ENCODE data around the gene BCAS1.

BCAS1 gene

DNA sequence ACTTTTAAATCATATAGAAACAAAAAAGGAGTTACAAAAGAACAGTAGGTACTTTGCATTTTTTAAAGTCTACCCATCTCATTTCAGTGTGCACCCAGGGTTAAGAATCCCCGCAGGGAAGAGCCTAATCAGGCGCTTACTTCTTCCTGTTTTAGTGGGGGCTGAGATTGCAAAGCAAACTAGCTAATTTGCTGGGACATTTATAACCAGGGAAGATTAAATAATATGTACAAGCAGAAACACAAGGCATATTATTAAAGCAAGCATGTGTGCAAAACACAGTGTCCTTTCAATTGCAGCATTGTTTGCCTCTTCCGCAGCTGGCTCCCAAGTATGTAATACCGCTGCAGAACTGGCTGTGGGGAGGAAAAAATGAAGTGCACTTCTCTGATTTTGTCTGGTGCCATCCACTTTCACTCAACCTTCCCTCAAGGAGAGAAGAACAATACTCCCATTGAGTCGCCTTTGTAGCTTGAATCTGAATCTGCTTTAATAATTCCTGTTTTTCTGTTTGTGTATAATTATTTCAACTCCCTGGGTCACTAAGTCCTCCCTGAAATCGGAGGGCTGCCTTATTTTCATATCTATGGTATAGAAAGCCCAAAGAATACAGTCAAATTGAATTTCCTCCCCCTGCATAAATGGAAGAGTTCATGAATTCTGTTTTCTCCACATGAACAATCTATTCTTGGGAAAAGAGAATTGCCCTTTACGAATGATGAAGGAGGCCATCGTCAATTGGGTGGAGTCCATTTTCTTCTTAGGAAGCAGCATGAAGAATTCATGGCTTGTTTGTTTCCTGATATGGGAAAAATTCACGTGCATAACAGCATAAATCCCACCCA, 23.3 kb upstream of the BCAS1 start:
- no peak overlapping the region for H3K9ac ChIP-seq (ENCODE audit: low read depth, low read length)
- H3K4me1 ChIP-seq (ENCODE audit: insufficient read depth, low read length), result 0 out of 2 replicates have a peak, but pooled peaks cover 3% of the 10 kb centered on the region
- no peaks in the 10 kb centered on the region for H3K9me3 ChIP-seq (ENCODE audit: control insufficient read depth, insufficient read depth, low read length)
- H3K36me3 ChIP-seq (ENCODE audit: insufficient read depth, low read length), result no peaks in the 10 kb centered on the region

DNA sequence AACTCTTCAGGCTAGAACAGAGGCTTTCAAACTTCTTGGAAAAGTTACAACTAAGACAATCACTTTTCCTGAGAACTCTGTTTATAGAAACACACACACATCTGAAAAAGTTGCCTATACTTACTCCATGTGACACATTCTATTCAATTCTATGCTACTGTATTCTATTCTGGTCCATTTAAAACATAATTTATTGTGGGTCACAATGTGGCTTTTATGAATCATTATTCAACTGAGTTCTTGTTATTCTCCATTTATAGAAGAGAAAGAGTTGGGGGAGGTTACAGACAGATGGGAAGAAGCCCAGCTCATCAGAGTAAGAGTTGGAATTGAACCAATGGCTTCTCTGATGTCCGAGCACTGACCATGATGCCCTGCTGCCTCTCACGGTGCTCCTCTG, 21.6 kb upstream of the BCAS1 start:
- Histone ChIP-seq H3K9me3 (ENCODE audit: control insufficient read depth, insufficient read depth, low read length) (no peaks in the 10 kb centered on the region), H3K4me1 (ENCODE audit: insufficient read depth, low read length) (0 out of 2 replicates have a peak, but pooled peaks cover 1% of the 10 kb centered on the region), H3K9ac (ENCODE audit: low read depth, low read length) (no peak overlapping the region), H3K36me3 (ENCODE audit: insufficient read depth, low read length) (no peaks in the 10 kb centered on the region)

DNA sequence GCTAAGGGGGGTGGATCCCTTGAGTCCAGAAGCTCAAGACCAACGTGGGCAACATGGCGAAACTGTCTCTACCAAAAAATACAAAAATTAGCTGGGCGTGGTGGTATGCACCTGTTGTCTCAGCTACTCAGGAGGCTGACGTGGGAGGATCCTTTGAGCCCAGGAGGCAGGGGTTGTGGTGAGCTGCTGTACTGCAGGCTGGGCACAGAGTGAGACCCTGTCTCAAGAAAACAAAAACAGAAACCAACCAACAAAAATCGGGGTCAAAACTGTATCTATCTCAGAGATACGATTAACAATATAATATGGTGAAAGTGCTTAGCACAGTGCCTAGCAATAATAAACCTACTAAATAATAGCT, 20.7 kb upstream of the BCAS1 start:
- Histone ChIP-seq H3K4me1 (ENCODE audit: insufficient read depth, low read length) (no peaks in the 10 kb centered on the region), H3K36me3 (ENCODE audit: insufficient read depth, low read length) (no peaks in the 10 kb centered on the region), H3K9ac (ENCODE audit: low read depth, low read length) (no peak overlapping the region), H3K9me3 (ENCODE audit: control insufficient read depth, insufficient read depth, low read length) (no peaks in the 10 kb centered on the region)

DNA sequence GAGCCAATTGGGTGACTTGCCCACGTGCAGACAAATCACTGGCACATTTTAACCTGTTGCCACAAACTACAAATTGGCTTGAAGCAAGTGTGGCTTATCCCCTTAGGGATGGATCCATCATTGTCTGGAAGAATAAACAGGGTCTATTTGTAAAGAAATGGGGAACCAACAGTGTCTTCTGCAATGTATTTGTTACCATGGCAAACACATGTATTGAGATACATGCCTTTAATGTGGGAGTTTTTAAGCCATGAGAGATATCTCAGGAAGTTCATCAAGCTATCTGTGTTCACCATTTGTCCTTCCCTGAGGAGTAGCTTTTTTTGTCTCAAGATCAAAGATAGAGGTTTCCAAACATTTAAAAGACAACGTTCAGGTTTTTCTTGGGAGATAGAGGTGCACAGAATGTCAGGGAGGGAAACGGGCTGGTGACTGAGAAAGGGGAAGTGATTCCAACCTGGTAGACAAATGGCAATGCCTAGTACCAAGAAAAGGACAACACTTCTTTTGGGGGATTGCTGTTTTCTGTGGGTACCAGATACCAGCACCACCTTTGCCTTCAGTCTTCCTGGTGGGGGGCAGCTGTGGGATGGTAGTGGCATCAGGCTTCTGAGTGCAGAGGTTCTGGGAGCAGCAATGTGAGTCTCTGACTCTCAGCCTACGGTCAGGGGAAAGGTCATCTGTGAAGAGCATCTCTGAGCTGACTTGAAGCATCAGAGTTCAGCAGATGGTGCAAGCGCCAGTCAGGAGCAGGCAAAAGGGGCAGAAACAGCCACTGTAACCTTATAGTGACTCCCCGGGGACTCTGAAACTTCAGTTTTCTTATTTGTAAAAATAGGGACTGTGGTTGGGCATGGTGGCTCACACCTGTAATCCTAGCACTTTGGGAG, 20.1 kb upstream of the BCAS1 start:
- no peaks in the 10 kb centered on the region for H3K9me3 ChIP-seq (ENCODE audit: control insufficient read depth, insufficient read depth, low read length)
- H3K36me3 ChIP-seq (ENCODE audit: insufficient read depth, low read length), result no peaks in the 10 kb centered on the region
- no peak overlapping the region for H3K9ac ChIP-seq (ENCODE audit: low read depth, low read length)
- H3K4me1 ChIP-seq (ENCODE audit: insufficient read depth, low read length), result no peaks in the 10 kb centered on the region

DNA sequence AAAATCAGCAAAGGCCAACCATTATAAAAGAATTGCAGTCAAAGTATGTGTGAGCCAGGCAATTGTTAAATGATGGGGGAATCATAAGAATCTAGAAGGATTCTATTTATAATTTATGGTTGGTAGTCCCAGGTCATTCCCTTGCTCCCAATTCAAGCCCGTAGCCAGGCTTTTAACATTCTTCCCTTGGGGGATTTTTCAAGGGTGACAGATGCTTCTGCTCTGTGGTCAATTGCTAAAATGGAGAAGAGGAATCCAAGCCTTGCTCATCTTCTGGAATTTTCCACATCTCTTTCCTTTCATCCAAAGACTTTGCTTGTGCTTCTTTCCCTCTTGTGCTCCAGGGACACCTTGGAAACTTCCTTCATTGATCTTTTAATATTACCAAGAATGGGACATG, 18.0 kb upstream of the BCAS1 start:
- H3K9me3 ChIP-seq (ENCODE audit: control insufficient read depth, insufficient read depth, low read length), result no peaks in the 10 kb centered on the region
- no peak overlapping the region for H3K9ac ChIP-seq (ENCODE audit: low read depth, low read length)
- no peaks in the 10 kb centered on the region for H3K36me3 ChIP-seq (ENCODE audit: insufficient read depth, low read length)
- no peaks in the 10 kb centered on the region for H3K4me1 ChIP-seq (ENCODE audit: insufficient read depth, low read length)

DNA sequence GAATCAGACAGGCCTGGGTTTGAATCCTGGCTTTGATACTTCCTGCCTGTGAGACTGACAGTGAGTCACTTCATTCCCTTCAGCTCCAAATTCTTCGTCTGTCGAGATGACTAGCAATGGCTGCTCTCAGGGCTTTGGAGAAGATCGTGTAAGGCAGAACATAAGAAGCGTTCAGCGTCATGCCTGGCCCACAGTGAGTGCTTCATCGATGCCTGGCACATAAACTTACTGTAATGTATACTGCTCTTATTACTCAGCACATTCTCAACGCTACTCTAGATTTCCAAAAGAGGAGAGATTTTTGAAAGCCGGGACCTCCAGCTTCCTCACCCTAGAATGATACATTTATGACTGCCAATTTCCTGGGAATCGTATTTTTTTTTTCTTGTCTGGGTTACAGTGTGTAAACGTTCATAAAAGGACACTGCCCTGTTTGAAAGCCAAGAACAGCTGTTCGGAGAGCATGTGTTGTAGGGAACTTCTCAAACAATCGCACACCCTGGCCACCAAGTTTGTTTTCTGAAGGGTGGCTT, 16.2 kb upstream of the BCAS1 start:
- H3K4me1 ChIP-seq (ENCODE audit: insufficient read depth, low read length), result no peaks in the 10 kb centered on the region
- no peaks in the 10 kb centered on the region for H3K36me3 ChIP-seq (ENCODE audit: insufficient read depth, low read length)
- H3K9me3 ChIP-seq (ENCODE audit: control insufficient read depth, insufficient read depth, low read length), result no peaks in the 10 kb centered on the region
- H3K9ac ChIP-seq (ENCODE audit: low read depth, low read length), result no peak overlapping the region

DNA sequence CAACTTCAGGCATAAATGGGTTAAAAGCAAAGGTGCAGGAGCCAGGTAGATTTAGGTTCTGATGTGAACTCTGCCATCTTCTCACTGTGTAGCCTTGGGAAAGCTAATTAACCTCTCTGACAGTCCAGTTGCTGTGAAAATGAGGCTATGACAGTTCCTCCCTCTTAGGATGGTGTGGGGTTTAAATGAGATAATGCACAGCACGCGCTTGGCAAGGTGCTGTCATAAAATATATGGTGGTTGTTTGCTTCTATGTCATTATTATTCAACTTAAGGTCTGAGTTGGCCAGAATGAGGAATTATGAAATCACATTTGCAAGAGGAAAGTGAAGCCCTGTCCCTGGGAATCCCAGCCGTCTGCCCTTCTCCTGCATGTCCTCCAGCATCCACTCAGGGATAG, 15.5 kb upstream of the BCAS1 start:
- Histone ChIP-seq H3K9me3 (ENCODE audit: control insufficient read depth, insufficient read depth, low read length) (no peaks in the 10 kb centered on the region), H3K4me1 (ENCODE audit: insufficient read depth, low read length) (no peaks in the 10 kb centered on the region), H3K9ac (ENCODE audit: low read depth, low read length) (no peak overlapping the region), H3K36me3 (ENCODE audit: insufficient read depth, low read length) (no peaks in the 10 kb centered on the region)

DNA sequence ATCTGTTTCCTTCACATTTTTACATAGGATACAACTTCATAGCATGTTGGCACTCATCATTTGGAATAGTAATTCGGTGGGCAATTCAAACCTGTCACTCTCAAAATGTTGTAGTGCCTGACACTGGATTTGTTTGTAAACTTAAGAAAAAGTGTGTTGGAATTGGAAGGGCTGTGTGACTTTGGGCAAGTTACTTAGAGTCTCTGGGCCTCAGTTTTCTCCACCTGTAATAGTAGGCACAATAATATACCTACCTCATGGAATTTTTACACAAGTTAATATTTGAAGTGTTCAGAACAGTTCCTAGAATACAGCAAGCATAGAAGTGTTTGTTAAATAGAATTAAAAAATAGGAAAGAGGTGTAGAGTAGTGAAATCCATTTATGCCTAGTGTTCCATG, 15.0 kb upstream of the BCAS1 start:
- H3K4me1 ChIP-seq (ENCODE audit: insufficient read depth, low read length), result no peaks in the 10 kb centered on the region
- H3K36me3 ChIP-seq (ENCODE audit: insufficient read depth, low read length), result no peaks in the 10 kb centered on the region
- H3K9ac ChIP-seq (ENCODE audit: low read depth, low read length), result no peak overlapping the region
- H3K9me3 ChIP-seq (ENCODE audit: control insufficient read depth, insufficient read depth, low read length), result no peaks in the 10 kb centered on the region

DNA sequence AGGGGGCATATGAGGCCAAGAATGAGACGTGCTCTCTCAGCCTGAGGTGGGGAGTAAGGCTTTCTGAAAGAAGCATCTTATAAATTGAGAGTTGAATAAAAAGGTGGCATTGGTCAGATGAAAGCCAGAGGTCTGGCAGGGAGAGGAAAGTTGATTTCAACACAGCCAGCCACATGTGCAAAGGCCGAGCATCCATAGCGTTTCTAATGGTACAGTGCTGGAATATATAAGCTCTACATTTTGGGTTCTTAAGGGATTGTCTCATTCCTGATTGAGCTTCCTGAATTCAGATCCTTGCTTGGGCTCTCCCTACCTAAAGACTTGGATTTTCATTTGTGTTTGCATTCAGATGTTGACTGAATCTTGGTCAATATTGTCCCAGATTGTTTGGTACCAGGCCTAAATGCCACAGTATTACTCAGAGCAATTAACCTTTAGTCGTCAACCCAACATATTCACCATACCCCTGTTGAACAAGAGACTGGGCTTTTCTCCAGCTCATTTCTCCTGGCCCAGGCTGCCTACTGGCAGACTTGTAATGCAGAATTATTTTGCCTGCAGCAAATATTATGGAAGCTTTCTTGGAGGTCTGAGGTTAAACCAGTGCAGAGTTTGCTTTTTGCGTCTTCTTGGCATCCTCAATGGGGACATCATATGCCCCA, 14.5 kb upstream of the BCAS1 start:
- no peaks in the 10 kb centered on the region for H3K9me3 ChIP-seq (ENCODE audit: control insufficient read depth, insufficient read depth, low read length)
- H3K4me1 ChIP-seq (ENCODE audit: insufficient read depth, low read length), result no peaks in the 10 kb centered on the region
- no peak overlapping the region for H3K9ac ChIP-seq (ENCODE audit: low read depth, low read length)
- no peaks in the 10 kb centered on the region for H3K36me3 ChIP-seq (ENCODE audit: insufficient read depth, low read length)

DNA sequence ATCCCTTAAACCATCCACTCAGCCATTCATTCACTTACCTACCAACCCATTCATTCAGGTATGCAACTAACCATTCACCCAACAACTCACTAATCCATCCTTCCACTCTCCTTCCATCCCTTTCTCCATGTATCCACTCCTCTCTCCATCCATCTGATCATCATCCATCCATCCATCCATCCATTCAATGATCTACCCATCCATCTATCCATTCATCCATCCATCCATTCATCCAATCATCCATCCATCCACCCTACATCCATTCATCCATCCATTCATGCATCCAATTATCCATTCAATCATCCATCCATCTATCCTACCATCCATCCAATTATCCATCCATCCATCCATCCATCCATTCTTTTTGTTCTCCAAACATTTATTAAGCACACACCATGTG, 13.8 kb upstream of the BCAS1 start:
- Histone ChIP-seq H3K4me1 (ENCODE audit: insufficient read depth, low read length) (no peaks in the 10 kb centered on the region), H3K9me3 (ENCODE audit: control insufficient read depth, insufficient read depth, low read length) (no peaks in the 10 kb centered on the region), H3K9ac (ENCODE audit: low read depth, low read length) (no peak overlapping the region), H3K36me3 (ENCODE audit: insufficient read depth, low read length) (no peaks in the 10 kb centered on the region)

DNA sequence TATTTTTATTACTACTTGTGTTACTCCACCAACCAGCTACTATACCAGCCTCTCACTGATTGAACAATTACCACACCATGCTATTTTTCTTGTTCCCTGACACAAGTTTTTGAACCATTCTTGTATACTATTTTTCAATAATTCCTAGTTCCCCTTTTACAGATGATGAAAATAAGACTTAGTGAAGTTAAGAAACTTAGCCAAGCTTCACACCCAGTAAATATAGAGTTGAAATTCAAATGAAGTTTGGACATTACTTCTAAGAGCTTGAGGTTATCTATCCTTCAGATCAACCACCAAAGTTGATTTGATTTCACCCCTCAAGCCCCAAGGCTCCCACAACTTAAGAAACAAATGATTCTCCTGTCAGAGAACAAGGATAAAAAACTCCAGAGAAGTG, 13.1 kb upstream of the BCAS1 start:
- no peaks in the 10 kb centered on the region for H3K4me1 ChIP-seq (ENCODE audit: insufficient read depth, low read length)
- no peaks in the 10 kb centered on the region for H3K36me3 ChIP-seq (ENCODE audit: insufficient read depth, low read length)
- no peak overlapping the region for H3K9ac ChIP-seq (ENCODE audit: low read depth, low read length)
- no peaks in the 10 kb centered on the region for H3K9me3 ChIP-seq (ENCODE audit: control insufficient read depth, insufficient read depth, low read length)

DNA sequence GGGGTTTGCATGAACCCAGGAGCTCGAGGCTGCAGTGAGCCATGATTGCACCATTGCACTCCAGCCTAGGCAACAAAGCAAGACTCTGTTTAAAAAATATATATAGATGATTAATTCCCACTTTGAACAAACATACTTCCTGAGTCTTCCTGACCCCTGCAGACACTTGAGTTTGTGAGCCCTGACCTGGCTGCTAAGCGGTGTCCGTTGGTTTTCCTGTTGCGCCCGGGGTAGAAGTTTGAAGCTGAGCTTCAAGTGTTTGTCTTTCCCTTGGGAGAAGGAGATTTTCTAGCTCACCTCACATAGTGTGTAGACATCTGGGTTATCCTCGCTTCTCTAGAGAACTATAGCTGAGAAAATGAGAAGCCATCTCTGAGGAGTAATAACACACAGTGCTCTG, 11.7 kb upstream of the BCAS1 start:
- Histone ChIP-seq H3K9ac (ENCODE audit: low read depth, low read length) (no peak overlapping the region), H3K36me3 (ENCODE audit: insufficient read depth, low read length) (no peaks in the 10 kb centered on the region), H3K4me1 (ENCODE audit: insufficient read depth, low read length) (no peaks in the 10 kb centered on the region), H3K9me3 (ENCODE audit: control insufficient read depth, insufficient read depth, low read length) (no peaks in the 10 kb centered on the region)

DNA sequence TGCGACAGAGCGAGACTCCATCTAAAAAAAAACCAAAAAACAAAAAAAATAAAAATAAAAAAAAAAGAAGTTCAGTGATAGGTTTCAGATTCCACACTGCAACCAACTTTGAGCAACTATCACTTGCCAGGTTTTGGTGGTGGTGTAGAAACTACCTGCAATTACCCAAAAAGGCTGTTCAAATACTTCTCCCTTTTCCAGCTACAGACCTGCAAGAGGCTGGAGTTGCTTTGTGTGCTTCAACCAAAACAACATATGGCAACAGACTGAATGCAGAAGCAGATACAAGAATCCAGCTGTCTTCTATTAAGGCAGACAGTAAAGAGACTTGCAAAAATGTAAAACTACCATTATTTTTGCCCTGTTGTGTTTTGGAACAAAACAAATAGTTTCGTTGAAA, 9.3 kb upstream of the BCAS1 start:
- Histone ChIP-seq H3K4me1 (ENCODE audit: insufficient read depth, low read length) (no peaks in the 10 kb centered on the region), H3K9ac (ENCODE audit: low read depth, low read length) (no peak overlapping the region), H3K36me3 (ENCODE audit: insufficient read depth, low read length) (no peaks in the 10 kb centered on the region), H3K9me3 (ENCODE audit: control insufficient read depth, insufficient read depth, low read length) (no peaks in the 10 kb centered on the region)

DNA sequence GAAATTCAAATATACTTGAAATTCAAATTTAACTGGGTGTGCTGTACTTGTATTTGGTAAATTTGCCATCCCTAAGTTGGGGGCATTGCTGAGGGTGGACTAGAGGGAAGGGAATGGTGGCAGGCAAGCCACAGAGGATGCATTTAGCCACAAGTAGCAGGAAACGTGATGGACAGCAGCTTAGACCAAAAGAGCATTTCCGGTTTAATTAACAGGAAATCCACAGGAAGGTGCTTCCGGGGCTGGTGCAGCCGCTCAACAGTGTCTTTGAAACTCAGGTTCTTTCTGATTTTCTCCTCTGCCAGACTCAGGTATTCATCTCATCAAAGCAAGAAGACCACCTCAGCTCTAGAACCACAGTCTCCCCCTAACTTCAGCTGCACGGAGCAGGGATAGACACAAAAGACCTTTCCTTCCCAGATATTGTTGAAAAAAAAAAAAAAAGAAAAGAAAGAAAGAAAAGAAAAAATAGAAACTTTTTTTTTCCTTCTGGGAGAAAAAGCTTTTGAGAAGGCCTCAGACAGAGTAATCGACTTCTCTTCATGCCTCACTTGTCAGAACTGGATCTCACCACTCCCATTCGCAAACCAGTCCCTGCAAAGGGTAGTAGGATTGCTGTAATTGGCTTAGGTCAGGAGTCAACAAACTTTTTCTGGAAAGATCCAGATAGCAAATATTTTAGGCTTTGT, 8.0 kb upstream of the BCAS1 start:
- H3K9me3 ChIP-seq (ENCODE audit: control insufficient read depth, insufficient read depth, low read length), result no peaks in the 10 kb centered on the region
- H3K36me3 ChIP-seq (ENCODE audit: insufficient read depth, low read length), result no peaks in the 10 kb centered on the region
- no peaks in the 10 kb centered on the region for H3K4me1 ChIP-seq (ENCODE audit: insufficient read depth, low read length)
- no peak overlapping the region for H3K9ac ChIP-seq (ENCODE audit: low read depth, low read length)

Data from ES-I3 (cell line).